GM12801 (cell line): ENCODE data around the gene LRP3.

Experiments used
- CTCF ChIP-seq: IDR thresholded peaks from one replicate; pipeline ENCODE4 v1.5.1; 2011; ENCODE audit warnings: control low read depth; ENCODE audit not compliant: insufficient read length; ENCODE audit errors: extremely low read depth

Gene LRP3

DNA sequence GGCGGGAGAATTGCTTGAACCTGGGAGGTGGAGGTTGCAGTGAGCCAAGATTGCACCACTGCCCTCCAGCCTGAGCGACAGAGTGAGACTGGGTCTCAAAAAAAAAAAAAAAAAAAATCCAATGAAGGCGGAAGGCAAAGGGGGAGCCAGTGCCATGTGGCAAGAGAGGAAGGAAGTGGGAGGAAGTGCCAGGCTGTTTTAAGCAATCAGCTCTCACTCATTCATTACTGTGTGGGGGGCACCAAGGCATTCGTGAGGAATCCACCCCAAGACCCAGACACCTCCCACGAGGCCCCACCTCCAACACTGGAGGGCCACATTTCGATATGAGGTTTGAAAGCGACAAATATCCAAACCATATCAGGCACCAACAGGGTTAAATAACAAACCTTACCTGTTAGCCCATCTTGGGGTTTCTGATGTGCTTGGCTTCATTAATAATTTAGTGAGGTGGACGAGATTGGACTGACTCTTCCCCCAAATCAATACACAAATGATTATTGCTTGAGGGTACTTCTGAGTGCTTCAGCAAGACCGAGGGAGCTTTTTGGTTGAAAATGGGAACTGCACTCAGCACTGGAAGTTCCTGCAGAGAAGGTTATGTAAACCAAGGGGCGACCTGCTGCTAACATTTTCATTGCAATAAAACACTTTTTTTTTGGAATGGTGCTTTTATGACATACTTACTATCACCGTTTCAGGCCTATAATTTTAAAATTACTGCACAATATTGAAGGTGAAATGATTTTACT lies 7.5 kb upstream of the LRP3 start:
- TF ChIP-seq CTCF, result no peak

DNA sequence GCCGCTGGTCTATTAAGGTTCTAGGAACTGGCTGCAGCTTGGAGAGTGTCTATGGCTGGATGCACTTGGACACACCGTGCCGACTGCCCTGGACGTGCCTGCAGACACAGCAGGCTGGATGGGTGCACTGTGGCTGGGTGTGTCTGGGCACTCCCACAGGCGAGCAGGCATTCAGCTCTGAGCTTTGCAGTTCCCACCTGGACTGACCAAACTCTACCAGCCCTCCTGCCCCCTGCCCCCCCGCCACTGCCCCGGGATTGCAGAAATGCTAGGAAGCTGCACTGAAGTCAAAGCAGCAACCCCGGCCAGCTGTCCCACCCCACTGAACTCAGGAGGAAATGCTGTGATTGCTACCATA lies 7.0 kb upstream of the LRP3 start:
- TF ChIP-seq CTCF, result no peak

GRCh38 chr19:33189453-33189852 lies 4.7 kb upstream of the LRP3 start:
- no peak for TF ChIP-seq CTCF

DNA sequence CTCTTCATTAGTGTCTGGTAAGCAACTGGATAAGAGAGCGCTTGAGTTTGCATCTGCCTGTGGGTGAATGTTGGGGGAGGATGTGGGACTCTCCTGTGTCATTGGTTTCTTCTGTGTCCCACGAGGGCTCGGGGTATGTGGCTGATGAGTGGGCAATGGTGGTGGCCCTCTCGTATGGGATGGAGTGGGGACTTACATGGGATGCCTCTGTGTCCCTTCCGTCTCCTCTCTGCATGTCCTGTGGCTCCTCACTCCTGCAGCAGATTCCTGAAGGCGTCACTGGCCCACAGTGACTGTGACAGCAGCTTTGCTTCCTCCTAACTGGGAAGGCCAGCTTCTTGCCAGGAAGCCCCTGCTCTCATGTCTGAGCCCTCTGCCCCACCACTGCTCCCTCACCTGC lies 2.6 kb upstream of the LRP3 start:
- no peak for TF ChIP-seq CTCF

- no peak for TF ChIP-seq CTCF
These were observed 2.1 kb upstream of the LRP3 start for GRCh38 chr19:33192010-33192409.

GRCh38 chr19:33193269-33193864 lies 763 bp upstream of the LRP3 start:
- no peak for TF ChIP-seq CTCF

DNA sequence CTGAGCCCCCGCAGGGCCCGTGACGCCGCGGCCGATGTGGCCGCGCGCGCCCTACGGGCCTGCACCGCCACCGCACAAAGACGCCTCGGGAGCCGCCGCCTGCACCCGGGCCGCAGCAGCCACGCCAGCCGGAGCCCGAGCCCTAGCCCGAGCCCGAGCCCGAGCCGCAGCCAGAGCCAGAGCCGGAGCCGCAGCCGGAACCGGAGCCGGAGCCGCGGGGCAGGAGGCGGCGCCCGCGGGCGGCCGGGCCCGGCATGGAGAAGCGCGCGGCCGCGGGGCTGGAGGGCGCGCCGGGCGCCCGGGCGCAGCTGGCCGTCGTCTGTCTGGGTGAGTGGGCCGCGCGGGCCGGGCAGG lies 379 bp downstream of the LRP3 start:
- TF ChIP-seq CTCF, result no peak
